Activated T-cell treated with anti-CD3 and anti-CD28 coated beads for 1 hour (primary cell): Measurements from ENCODE around the gene MAVS.

Source experiments
- DNase-seq: peaks from one replicate; pipeline ENCODE4 v3.0.0-alpha.2; 2020; ENCODE audit warnings: low read depth

Gene MAVS

GRCh38 chr20:3911956-3912355 is 65.3 kb downstream of the MAVS start:
- DNase-seq: no peak

GRCh38 chr20:3914446-3914845 is 67.8 kb downstream of the MAVS start:
- no peak for DNase-seq

GRCh38 chr20:3915691-3916090 is 69.1 kb downstream of the MAVS start:
- no peak for DNase-seq

GRCh38 chr20:3916364-3916763 is 69.7 kb downstream of the MAVS start:
- DNase-seq: no peak

- no peak for DNase-seq
Measured at GRCh38 chr20:3919352-3919751, 72.7 kb downstream of the MAVS start.

GRCh38 chr20:3922223-3922982 is 75.8 kb downstream of the MAVS start:
- DNase-seq: no peak

GRCh38 chr20:3922983-3923339 is 76.3 kb downstream of the MAVS start:
- no peak for DNase-seq

- no peak for DNase-seq
Measured at GRCh38 chr20:3923818-3924217, 77.2 kb downstream of the MAVS start.

- DNase-seq: no peak
Measured at GRCh38 chr20:3924304-3925112, 77.9 kb downstream of the MAVS start.

GRCh38 chr20:3925113-3925695 is 78.6 kb downstream of the MAVS start:
- no peak for DNase-seq
